Hepatocyte (in vitro differentiated cells): ENCODE results near the gene RECQL. TPM values are rescaled to one million over a fixed set of nuclear protein-coding genes. Genes with fewer than 3 reads are reported as not detected.

Experiments
- DNase-seq: peaks from one replicate; pipeline ENCODE4 v3.0.0-alpha.2; 2016; ENCODE audit warnings: low spot score
- H2AFZ ChIP-seq: fragments of 200-600 bp; sonication (generic); 2 replicates; pipeline ENCODE4 v1.6.0; 2016; ENCODE audit warnings: antibody characterized with exemption, mild to moderate bottlenecking
- H3K27ac ChIP-seq: fragments of 200-600 bp; sonication (generic); 2 replicates; pipeline ENCODE4 v1.5.1; 2016; ENCODE audit warnings: mild to moderate bottlenecking
- H3K27me3 ChIP-seq: fragments of 200-600 bp; sonication (generic); 2 replicates; pipeline ENCODE4 v1.6.1; 2016
- H3K36me3 ChIP-seq: fragments of 200-600 bp; sonication (generic); replicated peaks from 2 replicates; pipeline ENCODE4 v1.5.1; 2016; ENCODE audit warnings: low read depth; ENCODE audit not compliant: insufficient read depth
- H3K4me1 ChIP-seq: fragments of 200-600 bp; sonication (generic); 2 replicates; pipeline ENCODE4 v1.5.1; 2016; ENCODE audit warnings: mild to moderate bottlenecking, moderate library complexity; ENCODE audit not compliant: insufficient read depth
- H3K4me2 ChIP-seq: fragments of 200-600 bp; sonication (generic); 2 replicates; pipeline ENCODE4 v1.6.0; 2016
- H3K4me3 ChIP-seq: fragments of 200-600 bp; sonication (generic); 2 replicates; pipeline ENCODE4 v1.5.1; 2016; ENCODE audit warnings: mild to moderate bottlenecking
- H3K79me2 ChIP-seq: fragments of 200-600 bp; sonication (generic); 2 replicates; pipeline ENCODE4 v1.6.0; 2017; ENCODE audit warnings: mild to moderate bottlenecking
- H3K9me2 ChIP-seq: fragments of 200-600 bp; sonication (generic); replicated peaks from 2 replicates; pipeline ENCODE4 v1.6.0; 2017; ENCODE audit warnings: mild to moderate bottlenecking; ENCODE audit not compliant: insufficient read depth
- H3K9me3 ChIP-seq: fragments of 200-600 bp; sonication (generic); 2 replicates; pipeline ENCODE4 v1.5.1; 2016; ENCODE audit warnings: low read depth, mild to moderate bottlenecking
- H4K20me1 ChIP-seq: fragments of 200-600 bp; sonication (generic); 2 replicates; pipeline ENCODE4 v1.6.0; 2016; ENCODE audit warnings: mild to moderate bottlenecking; ENCODE audit not compliant: insufficient read depth, poor library complexity, severe bottlenecking
- EZH2 ChIP-seq: fragments of 200-600 bp; sonication (generic); IDR thresholded peaks from 2 replicates; pipeline ENCODE4 v1.6.1; 2016; ENCODE audit warnings: antibody characterized with exemption, mild to moderate bottlenecking, borderline replicate concordance
- EZH2phosphoT487 ChIP-seq: fragments of 200-600 bp; sonication (generic); IDR thresholded peaks from one replicate; pipeline ENCODE4 v1.6.1; 2018; ENCODE audit warnings: antibody characterized with exemption, mild to moderate bottlenecking, low read depth, moderate library complexity; ENCODE audit not compliant: unreplicated experiment, severe bottlenecking
- WGBS: methylation state at CpG from one replicate; pipeline ENCODE4 v1.1.6; 2016; ENCODE audit warnings: low lambda C conversion rate; ENCODE audit errors: missing lambda C conversion rate; 5-methylcytosine and 5-hydroxymethylcytosine counted together
- polyA plus RNA-seq: library from polyadenylated mRNA; unstranded; fragments of >200 nt; fragmentation: Nextera tagmentation; extraction: Ambion mirVana; gene quantifications from 2 replicates; pipeline ENCODE4 v1.2.1, GENCODE V29; 2016
- total RNA-seq: library from RNA; depleted of rRNA; stranded (reverse); fragments of >200 nt; gene quantifications from 2 replicates; pipeline ENCODE4 v1.2.3, GENCODE V29; 2014
- TF ChIP-seq, protein P1 (sequence below): fragments of 200-600 bp; sonication (generic); IDR thresholded peaks from 2 replicates; pipeline ENCODE4 v1.5.1; 2016; ENCODE audit warnings: antibody characterized with exemption, mild to moderate bottlenecking; ENCODE audit not compliant: poor library complexity

RECQL gene
- total and polyA plus RNA-seq, 2 experiments from 2014 or later, result 15.5 to 40.6 TPM

DNA sequence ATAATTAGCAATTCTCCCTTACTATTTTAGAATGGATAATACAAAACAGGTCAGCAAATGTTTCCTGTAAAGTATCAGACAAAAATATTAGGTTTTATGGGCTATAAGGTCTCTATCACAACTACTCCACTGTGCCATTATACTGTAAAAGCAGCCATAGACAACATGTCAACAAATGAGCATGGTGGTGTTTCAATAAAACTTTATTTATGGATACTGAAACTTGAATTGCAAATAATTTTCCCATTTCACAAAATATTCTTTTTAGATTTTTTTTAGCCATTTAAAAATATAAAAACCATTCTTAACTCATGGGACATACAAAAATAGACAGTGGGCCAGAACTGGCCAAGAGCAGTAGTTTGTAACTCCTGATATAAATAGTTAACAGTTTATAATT is 15.4 kb downstream of the RECQL start:
- Histone ChIP-seq H3K9me3 (no peaks in the 10 kb centered on the region), H2AFZ (no peak overlapping the region), H3K4me2 (no peak overlapping the region), H3K4me3 (no peak overlapping the region), H3K27me3 (no peaks in the 10 kb centered on the region), H3K9me2 (no peaks in the 10 kb centered on the region), H3K27ac (no peak overlapping the region), H4K20me1 (no peaks in the 10 kb centered on the region), H3K79me2 (no peaks in the 10 kb centered on the region), H3K36me3 (no peaks in the 10 kb centered on the region), H3K4me1 (no peaks in the 10 kb centered on the region)
- TF ChIP-seq EZH2, result no peak
- TF ChIP-seq EZH2phosphoT487, result no peak
- TF ChIP-seq, protein P1, sequence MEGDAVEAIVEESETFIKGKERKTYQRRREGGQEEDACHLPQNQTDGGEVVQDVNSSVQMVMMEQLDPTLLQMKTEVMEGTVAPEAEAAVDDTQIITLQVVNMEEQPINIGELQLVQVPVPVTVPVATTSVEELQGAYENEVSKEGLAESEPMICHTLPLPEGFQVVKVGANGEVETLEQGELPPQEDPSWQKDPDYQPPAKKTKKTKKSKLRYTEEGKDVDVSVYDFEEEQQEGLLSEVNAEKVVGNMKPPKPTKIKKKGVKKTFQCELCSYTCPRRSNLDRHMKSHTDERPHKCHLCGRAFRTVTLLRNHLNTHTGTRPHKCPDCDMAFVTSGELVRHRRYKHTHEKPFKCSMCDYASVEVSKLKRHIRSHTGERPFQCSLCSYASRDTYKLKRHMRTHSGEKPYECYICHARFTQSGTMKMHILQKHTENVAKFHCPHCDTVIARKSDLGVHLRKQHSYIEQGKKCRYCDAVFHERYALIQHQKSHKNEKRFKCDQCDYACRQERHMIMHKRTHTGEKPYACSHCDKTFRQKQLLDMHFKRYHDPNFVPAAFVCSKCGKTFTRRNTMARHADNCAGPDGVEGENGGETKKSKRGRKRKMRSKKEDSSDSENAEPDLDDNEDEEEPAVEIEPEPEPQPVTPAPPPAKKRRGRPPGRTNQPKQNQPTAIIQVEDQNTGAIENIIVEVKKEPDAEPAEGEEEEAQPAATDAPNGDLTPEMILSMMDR, result no peak
- DNase-seq, result no peak

DNA sequence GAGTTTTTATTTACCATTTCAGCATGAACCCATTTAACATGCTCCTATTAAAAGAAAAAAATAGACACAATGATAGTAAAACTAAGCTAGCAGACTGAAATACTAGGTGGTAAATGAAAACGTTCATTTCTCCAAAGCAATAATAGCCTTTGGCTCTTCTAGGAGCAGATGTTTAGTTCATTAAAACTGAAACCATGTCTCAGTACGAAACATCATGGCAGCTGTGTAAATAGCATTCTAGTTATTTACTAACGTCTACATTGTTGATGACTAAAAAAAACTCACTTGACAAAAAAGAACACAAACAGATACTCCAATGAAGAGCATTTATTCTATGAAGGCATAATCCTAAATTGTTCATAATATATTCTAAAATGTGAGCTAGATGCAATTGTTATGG is 17.9 kb downstream of the RECQL start:
- Histone ChIP-seq H3K4me1 (no peaks in the 10 kb centered on the region), H3K4me3 (no peak overlapping the region), H3K27me3 (no peaks in the 10 kb centered on the region), H3K9me3 (no peaks in the 10 kb centered on the region), H3K79me2 (no peaks in the 10 kb centered on the region), H2AFZ (no peak overlapping the region), H3K9me2 (no peaks in the 10 kb centered on the region), H4K20me1 (no peaks in the 10 kb centered on the region), H3K36me3 (no peaks in the 10 kb centered on the region), H3K4me2 (no peak overlapping the region), H3K27ac (no peak overlapping the region)
- DNase-seq, result no peak
- TF ChIP-seq EZH2 (no peak), EZH2phosphoT487 (no peak)
- TF ChIP-seq, protein P1, result no peak
- WGBS, result 83% methylated on average over 3 of the region's 3 CpGs

DNA sequence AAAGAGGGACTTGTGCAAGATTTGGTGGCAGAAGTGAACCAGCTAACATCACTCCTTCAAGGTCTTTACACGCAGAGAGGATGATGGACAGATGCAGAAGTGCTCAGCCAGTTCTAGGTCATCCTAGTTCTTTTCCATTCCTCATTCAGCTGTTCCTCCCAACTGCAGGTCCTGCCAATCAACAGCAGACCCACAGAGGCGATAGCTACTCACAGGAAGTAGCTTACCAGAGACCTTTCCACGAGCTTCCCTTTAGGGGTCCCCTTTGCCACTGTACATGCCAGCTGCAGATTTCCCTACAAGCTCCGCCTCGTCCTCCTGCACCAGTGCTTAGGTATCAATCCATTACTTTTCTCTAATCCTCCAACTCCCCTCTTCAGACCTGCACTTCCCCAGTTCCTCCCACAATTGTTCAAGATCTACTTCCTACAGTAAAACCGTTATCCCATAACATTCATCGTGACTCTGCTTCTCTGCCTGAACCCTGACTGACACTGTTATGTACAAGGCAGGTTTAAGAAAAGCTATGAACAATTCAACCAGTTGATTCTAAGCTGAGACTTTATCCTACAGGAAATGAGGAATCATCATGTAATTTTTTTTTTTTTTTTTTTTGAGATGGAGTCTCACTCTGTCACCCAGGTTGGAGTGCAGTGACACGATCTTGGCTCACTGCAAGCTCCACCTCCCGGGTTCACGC is 22.5 kb downstream of the RECQL start:
- H4K20me1 ChIP-seq, result no peaks in the 10 kb centered on the region
- H2AFZ ChIP-seq, result no peak overlapping the region
- TF ChIP-seq EZH2phosphoT487 (no peak), EZH2 (no peak)
- TF ChIP-seq, protein P1, result no peak
- H3K36me3 ChIP-seq, result no peaks in the 10 kb centered on the region
- H3K9me2 ChIP-seq, result no peaks in the 10 kb centered on the region
- no peak overlapping the region for H3K4me2 ChIP-seq
- H3K9me3 ChIP-seq, result no peaks in the 10 kb centered on the region
- DNase-seq, result no peak
- H3K4me3 ChIP-seq, result no peak overlapping the region
- H3K79me2 ChIP-seq, result no peaks in the 10 kb centered on the region
- H3K27me3 ChIP-seq, result no peaks in the 10 kb centered on the region
- 94% methylated on average over 10 of the region's 10 CpGs for WGBS
- H3K27ac ChIP-seq, result no peak overlapping the region
- H3K4me1 ChIP-seq, result no peaks in the 10 kb centered on the region
